HG03196 (cell line): ENCODE measurements around the gene PLB1.
"Not testable (repeated sequence)": the region's sequence is repeated elsewhere in the genome, so short reads cannot be mapped to it uniquely, and the experiment has no call there.

Experiments used
- ATAC-seq: cut with Tn5 transposase; IDR thresholded peaks from one replicate; pipeline ENCODE4 v1.9.1; 2021; ENCODE audit not compliant: unreplicated experiment

PLB1 gene

DNA sequence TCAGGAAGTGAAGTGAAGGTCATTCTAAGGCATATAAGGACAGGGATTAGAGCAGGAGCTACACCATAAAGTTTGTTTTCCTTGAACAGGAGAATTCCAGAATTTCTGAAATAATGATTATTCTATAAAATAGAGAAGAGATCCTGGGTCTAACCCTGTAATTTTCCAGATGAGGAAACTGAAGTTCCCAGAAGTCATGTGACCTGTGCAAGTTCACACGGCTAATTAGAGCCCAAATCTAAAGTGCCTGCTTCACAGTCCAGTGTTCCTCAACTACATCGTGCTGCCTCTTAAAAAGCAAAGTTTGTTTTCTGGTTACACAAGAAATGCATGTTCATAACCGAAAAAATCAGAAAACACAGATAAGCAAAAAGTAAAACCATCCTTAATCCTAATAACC, 34.9 kb downstream of the PLB1 start:
- ATAC-seq, result no peak

DNA sequence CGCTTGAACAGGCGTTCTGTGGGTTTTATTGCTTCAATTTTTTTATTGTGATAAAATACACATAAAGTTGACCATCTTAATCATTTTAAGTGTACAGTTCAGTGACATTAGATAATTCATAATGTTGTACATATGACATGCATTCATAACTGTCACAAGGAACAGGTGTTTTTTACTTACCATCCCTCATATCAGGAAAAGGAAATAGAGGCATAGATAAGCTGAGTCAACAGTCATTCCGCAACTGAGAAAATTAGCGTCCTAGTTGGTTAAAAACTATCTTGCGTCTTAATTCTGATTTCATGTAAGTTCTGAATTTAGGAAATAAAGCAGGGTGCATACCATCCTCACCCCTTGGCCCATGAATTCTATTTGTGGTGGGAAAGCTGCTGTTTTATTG, 36.5 kb downstream of the PLB1 start:
- ATAC-seq, result no peak

DNA sequence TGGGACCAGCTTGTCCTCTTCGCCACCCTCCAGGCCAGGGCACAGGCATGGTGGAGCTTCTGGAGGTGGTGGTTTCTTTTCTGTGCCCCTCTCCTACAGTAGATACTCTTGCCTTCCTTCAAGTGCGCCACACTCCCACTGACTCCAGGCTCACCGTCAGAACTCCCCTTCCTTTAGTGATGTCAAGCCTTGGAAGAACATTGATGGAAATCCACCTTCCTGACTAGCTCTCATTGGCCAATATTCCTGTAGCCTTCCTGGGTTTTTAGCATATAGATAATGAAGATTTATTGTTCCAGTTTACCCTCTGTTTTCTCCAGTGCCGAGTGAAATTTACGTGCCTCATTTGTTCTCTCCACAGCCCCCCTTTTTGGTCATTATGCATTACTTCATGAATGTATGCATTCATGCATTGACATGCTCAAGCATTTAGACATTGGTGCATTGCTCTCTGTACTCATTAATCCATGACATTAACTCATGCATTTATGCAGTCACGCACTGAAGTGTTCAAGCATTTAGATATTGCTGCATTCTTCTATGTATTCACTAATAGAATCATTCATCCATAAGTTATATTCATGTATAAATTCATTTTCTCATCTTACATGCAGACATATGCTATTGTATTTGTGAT, 37.3 kb downstream of the PLB1 start:
- no peak for ATAC-seq

- no peak for ATAC-seq
These were observed 39.0 kb downstream of the PLB1 start for GRCh38 chr2:28534817-28535216.

DNA sequence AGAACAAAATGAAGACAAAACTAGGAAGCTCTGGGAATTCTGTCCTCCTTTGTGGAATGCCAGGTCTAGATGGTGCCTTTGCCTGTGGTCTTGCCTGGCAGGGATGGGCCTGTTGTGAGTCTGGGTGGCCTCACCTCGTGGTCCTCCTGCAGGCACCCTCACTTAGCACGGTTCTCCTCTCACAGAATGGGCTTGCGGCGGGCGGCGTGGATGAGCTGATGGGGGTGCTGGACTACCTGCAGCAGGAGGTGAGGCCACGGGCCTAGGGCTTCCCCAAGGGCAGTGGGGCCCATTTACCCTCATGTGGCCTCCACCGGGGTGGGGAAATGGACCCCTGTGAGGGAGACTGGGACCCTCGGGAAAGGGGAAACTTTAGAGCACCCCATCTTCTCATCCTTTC, 42.3 kb downstream of the PLB1 start:
- ATAC-seq, result no peak

- ATAC-seq, result no peak
These were observed 42.8 kb downstream of the PLB1 start for GRCh38 chr2:28538652-28539051.

GRCh38 chr2:28539118-28539541, 43.3 kb downstream of the PLB1 start:
- ATAC-seq, result no peak

DNA sequence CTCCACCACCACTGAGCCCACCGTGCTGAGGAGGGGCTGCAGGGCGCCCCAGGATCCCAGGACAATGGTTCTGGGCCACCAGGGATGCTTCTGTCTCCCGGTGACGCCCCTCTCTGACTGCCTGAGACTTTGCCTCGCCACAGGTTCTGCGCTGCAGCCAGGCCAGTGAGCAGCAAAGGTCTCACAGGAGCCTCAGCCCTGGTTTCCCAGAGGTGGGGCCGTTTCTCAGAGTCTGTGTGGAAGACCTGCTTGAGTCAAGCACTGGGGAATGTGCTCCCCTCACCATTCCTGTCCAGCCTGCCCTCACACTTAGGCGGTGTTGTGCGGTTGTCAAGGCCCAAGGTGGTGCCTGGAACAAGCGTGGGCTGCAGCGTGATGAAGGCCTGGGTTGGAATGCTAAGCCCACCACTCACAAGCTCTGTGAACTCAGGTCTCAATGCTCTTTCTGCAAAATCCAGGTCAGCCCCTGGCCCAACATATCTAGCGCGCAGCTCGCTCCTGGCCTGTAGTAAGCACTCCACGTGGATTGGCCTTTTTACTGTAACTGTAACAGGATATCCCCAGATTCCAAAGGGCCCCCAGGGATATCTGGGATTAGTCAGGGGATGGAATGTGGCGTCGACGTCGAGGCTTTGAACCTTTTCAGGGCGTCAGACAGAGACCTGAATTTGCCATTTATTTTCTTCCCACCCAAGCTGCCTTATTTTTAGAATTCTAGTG, 47.6 kb downstream of the PLB1 start:
- ATAC-seq, result no peak

- ATAC-seq, result no peak
These were observed 48.1 kb downstream of the PLB1 start for GRCh38 chr2:28544036-28544346.

DNA sequence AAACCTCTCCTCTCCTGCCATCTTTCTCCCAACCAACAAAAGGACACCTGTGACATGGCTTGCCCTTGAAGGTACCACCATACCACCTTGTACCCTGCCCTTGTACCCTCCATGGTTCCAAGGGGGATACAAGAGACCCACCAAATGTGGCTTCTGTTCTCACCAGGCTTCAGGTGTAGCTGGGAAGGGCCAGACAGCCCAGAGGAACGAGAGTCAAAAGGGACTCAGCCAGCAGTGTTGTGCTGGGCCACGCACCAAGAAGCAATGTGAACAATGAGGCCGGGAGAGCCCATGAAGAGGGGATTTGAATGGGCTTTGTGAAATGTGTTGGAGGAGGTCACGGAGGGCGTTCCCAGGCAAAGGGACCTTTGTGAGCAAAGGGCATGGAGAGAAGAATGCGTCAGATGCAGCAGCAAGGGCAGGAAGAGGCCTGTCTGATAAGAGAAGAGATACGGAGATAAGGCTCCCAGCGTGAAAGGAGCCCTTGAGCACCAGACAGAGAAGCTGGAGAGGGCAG, 48.6 kb downstream of the PLB1 start:
- no peak for ATAC-seq

DNA sequence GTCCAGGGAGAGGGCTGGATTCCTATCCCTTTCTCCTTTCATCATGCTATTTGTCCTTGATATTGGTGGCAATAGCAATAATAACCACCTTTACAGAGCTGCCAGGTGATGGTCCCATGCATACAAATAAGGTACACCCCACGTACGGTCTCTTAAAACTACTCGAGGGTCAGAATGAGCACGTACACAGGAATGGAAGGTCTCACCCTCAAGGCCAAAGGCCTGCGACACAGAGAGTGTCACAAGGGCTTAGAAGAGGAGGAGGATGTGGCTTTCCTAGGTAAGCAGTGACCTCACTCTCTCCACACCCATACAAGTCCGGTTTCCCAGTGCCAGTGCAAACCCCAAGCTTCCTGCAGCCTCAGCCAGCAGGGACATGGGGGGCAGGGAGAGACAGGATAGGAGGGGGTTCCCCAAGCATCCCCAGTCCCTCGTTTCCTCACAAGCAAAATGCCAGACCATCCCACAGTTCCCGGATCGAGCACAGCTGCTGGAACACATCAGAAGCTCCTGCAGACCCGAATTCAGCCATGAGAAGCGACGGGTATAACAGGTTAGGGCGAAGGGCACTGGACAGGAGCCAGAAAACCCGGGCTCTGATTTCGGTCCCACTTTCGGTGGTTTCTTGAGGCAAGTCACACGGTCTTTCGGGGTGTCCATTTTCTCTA, 49.2 kb downstream of the PLB1 start:
- ATAC-seq, result no peak

- ATAC-seq, result no peak
These were observed 49.8 kb downstream of the PLB1 start for GRCh38 chr2:28545590-28546200.

- ATAC-seq, result no peak
These were observed 50.4 kb downstream of the PLB1 start for GRCh38 chr2:28546242-28546641.

DNA sequence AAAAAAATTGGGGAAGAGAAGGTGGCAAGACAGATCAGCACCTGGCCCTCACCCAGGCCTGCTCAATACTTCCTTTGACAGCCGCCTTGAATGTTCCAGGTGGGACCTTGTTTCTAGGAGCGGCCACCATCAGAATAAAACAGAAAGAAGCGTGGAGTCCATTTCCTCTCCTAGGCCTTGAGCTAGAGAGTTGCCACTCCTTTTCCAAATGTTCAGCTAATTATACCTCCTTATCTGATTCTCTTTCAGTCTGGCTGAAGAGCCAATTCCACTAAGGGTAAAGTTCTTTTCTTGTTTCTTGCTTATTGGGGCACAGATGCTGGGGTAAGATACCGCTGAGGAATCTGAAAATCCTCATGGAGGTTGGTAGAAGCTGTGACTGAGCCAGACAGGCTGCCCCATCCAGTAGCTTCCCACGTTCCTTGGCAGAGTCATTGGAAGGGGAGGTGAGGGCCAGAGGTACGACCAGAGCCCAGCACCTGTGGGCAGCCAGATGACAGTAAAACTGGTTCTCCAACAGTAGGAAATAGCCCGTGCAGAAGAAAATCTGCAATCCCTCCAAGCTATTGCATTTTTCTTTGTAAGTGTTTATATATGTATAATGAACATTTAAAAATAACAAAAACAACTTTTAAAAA, 51.5 kb downstream of the PLB1 start:
- no peak for ATAC-seq

DNA sequence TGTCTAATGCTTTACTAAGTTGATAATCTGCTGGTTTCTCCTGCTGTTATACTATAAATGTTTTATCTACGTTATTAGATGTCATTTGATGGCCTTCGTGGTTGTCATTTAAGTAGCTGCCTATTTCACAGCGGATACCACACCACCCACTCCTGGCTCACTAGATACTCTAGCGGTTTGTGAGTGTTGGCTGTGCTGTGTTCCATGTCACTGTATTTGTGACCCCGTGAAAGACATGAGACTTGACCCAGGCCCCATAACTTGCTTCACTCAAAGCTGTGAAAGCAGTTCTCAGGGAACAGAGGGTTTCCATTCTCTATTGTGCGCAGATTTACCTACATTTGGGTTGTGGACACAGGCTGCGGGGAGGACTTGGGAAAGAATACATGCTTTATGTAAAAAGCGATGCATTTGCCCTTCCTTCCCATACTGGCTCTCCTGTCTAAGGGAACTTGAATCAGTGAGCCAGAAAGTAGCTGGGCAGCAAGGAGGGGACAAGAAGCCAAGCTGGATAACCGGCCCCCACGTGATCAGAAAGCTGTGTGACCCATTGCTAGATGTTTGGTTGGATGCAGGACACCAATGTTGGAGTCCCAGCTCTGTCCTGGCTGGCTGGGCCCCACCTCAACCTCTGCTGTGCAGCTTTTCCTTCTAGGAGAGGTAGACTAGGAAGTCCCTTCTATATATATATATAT, 52.2 kb downstream of the PLB1 start:
- no peak for ATAC-seq

DNA sequence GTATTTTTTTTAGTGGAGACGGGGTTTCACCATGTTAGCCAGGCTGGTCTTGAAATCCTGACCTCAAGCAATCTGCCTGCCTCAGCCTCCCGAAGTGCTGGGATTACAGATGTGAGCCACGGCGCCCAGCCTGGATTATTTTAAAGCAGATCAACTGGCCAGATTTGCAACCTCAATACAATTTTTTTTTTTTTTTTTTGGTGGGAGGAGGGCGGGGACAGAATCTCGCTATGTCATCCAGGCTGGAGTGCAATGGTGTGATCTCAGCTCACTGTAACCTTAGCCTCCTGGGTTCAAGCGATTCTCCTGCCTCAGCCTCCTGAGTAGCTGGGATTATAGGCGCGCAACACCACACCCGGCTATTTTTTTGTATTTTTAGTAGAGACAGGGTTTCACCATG, 54.5 kb downstream of the PLB1 start:
- not testable (repeated sequence) for ATAC-seq

- ATAC-seq, result no peak
These were observed 56.4 kb downstream of the PLB1 start for GRCh38 chr2:28552045-28552823.

DNA sequence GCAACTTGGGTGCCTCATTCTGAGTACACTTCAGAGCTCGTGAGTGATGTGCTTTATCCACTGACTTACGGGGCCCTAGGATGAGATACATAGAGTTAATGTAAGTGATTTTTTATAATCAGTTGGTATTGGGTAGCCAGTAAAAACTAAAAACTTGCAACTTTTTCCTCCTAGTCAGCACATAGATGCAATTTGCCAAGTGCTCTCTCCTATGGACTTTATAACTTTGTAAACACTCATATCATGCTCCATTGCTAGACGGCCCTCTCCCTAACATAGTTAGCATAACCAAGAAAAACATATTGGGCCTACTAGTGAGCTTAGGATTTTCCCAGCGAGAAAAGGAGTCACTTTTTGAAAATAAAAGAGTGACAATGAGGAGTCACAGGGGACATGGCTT, 60.4 kb downstream of the PLB1 start:
- no peak for ATAC-seq

- no peak for ATAC-seq
These were observed 61.7 kb downstream of the PLB1 start for GRCh38 chr2:28557389-28558131.
